ENCODE results near the gene DLX2.

DNA sequence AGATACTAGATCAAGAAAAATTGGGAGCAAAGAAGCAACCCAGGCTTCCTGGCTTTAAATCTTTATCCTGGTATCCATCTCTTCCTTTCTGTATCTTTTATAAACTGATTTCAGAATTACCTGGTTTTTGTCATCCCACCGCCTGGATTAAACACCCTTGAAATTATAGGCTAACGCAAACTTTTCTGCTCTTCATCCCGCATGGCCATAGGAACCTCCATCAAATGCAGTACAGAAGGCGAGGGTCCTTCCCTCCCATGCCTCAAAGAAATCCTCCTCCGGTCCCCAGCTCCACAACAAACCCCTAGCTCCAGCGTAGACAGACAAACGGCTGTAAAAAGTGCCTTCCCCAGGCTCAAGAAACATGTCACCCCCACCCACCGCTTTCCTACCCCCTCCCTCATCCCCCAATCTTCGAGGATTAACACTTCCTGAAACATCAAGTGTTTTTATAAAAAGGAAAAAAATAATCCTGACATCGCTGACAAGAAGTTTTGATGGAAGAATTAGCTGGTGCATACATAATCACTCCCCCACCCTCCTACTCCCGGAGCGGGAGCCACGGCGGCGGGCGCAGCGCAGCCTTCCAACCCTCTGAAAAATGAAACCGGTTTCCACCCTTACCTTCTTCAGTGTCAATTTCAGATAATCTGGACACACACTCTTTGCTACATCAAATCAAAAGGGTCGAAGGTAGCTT, 9.8 kb downstream of the DLX2 start:
- TF ChIP-seq CTCF (IDR thresholded peaks at IDR 0.05) (no peak), POLR2A (IDR thresholded peaks at IDR 0.05) (no peak)
